Measurements from ENCODE around the gene ANKS1B. TPM values are rescaled to one million over a fixed set of nuclear protein-coding genes. Genes with fewer than 3 reads are reported as not detected.

The ANKS1B gene
- total and polyA plus RNA-seq, 10 of the 15 experiments (the other 5 are each of a cell fraction or from before 2014, with no cell fraction given): 0.16 to 1.3 (median 0.82) TPM; not detected in 7

DNA sequence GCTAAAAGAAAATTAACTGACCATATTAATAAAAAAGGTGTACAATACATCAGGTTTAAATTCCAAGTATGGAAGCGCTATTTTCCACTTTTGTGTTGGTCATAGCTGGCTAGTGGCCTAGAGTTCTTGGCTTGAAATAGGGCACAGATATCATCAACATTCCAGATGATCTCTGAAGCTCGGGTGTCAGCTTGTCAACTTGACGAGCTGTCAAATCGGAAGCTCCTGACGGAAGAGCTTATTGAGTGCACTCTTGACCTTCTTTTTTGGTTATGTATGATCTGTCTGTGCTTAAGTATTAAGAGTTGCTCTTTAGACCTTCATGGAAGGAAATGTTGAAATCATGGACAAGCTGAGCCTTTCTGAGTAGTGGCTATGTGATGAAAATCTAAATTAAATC is 1161.7 kb downstream of the ANKS1B start:
- ATAC-seq (no peak), FAIRE-seq (no peak), DNase-seq (ENCODE audit: low read depth, low spot score) (no peak)
- ChIA-PET CTCF (no interaction called here), RAD21 (ENCODE audit: unreplicated experiment) (no interaction called here), SMC1A (ENCODE audit: uncharacterized antibody, unreplicated experiment) (no interaction called here), POLR2A (no interaction called here)
- Histone ChIP-seq H3K9ac (ENCODE audit: control insufficient read depth, insufficient read depth, low read length) (no peak overlapping the region), H4K20me1 (ENCODE audit: control insufficient read depth, insufficient read depth) (no peaks in the 10 kb centered on the region), H3K9me3 (replicated peaks; ENCODE audit: control insufficient read depth, insufficient read depth, low read length) (no peaks in the 10 kb centered on the region), H3K36me3 (ENCODE audit: control insufficient read depth in 2 of 2, insufficient read depth in 2 of 2, low read length in 1 of 2) (no peaks in the 10 kb centered on the region), H3K4me3 (no peak overlapping the region), H3K27me3 (replicated peaks in 1 of 2; ENCODE audit: control insufficient read depth in 2 of 2, insufficient read depth in 2 of 2, low read length in 1 of 2) (no peaks in the 10 kb centered on the region; a peak in 1 of 4 replicates), H3K79me2 (ENCODE audit: control insufficient read depth, insufficient read depth, low read length) (no peaks in the 10 kb centered on the region), H3K27ac (ENCODE audit: control insufficient read depth, insufficient read depth) (no peak overlapping the region), H2AFZ (ENCODE audit: control insufficient read depth, low read depth, low read length) (no peak overlapping the region), H3K4me2 (ENCODE audit: control insufficient read depth, insufficient read depth) (no peak overlapping the region), H3K4me1 (ENCODE audit: control insufficient read depth, insufficient read depth, low read length) (no peaks in the 10 kb centered on the region)
- in situ Hi-C loops (cut with MboI) (no loop called here), intact Hi-C loops (cut with micrococcal nuclease; ENCODE audit: unreplicated experiment) (no loop called here)
- 52% methylated on average over 5 of the region's 5 CpGs for WGBS (ENCODE audit: insufficient coverage, insufficient replicate concordance, low lambda C conversion rate, missing lambda C conversion rate)
- no TSS peak for BruUV-seq (replicated peaks)
- TF ChIP-seq EED (IDR thresholded peaks at IDR 0.05; ENCODE audit: low read depth): no peak
- no peak for TF ChIP-seq BCLAF1 (IDR thresholded peaks at IDR 0.05)
- TF ChIP-seq, protein P1, sequence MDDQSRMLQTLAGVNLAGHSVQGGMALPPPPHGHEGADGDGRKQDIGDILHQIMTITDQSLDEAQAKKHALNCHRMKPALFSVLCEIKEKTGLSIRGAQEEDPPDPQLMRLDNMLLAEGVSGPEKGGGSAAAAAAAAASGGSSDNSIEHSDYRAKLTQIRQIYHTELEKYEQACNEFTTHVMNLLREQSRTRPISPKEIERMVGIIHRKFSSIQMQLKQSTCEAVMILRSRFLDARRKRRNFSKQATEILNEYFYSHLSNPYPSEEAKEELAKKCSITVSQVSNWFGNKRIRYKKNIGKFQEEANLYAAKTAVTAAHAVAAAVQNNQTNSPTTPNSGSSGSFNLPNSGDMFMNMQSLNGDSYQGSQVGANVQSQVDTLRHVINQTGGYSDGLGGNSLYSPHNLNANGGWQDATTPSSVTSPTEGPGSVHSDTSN (IDR thresholded peaks at IDR 0.05; ENCODE audit: insufficient replicate concordance, low read depth, low read length): no peak
- TF ChIP-seq, protein P2, sequence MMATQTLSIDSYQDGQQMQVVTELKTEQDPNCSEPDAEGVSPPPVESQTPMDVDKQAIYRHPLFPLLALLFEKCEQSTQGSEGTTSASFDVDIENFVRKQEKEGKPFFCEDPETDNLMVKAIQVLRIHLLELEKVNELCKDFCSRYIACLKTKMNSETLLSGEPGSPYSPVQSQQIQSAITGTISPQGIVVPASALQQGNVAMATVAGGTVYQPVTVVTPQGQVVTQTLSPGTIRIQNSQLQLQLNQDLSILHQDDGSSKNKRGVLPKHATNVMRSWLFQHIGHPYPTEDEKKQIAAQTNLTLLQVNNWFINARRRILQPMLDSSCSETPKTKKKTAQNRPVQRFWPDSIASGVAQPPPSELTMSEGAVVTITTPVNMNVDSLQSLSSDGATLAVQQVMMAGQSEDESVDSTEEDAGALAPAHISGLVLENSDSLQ (IDR thresholded peaks at IDR 0.05): no peak
- TF ChIP-seq IKZF1 (conservative IDR thresholded peaks at IDR 0.05): no peak
- TF ChIP-seq, protein P3, sequence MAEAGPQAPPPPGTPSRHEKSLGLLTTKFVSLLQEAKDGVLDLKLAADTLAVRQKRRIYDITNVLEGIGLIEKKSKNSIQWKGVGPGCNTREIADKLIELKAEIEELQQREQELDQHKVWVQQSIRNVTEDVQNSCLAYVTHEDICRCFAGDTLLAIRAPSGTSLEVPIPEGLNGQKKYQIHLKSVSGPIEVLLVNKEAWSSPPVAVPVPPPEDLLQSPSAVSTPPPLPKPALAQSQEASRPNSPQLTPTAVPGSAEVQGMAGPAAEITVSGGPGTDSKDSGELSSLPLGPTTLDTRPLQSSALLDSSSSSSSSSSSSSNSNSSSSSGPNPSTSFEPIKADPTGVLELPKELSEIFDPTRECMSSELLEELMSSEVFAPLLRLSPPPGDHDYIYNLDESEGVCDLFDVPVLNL (IDR thresholded peaks at IDR 0.05; ENCODE audit: low read depth, low read length): no peak
- TF ChIP-seq YY1 (IDR thresholded peaks at IDR 0.05; ENCODE audit: low read depth, low read length): no peak
